Calu3 (cell line): Measurements from ENCODE around the gene ZFYVE28. TPM values are rescaled to one million over a fixed set of nuclear protein-coding genes. Genes with fewer than 3 reads are reported as not detected.

Experiments
- BruUV-seq: library from RNA; stranded (reverse); fragments of 400-500 nt; replicated peaks from 2 replicates; lab custom pipeline; 2021; lab: Mats Ljungman, UMichigan
- CTCF ChIA-PET: fragments of 300-600 bp; sonication (Branson Sonifier 250); formaldehyde crosslinking; loops from one replicate; lab custom pipeline; 2022; ENCODE audit warnings: antibody characterized with exemption; lab: Charles Lee
- DNase-seq: peaks from one replicate; pipeline ENCODE4 v3.0.0; 2022
- H3K27ac Mint-ChIP-seq: one replicate; pipeline ENCODE4 v1.8.0; 2022; ENCODE audit warnings: mixed read lengths; ENCODE audit not compliant: unreplicated experiment
- H3K27me3 Mint-ChIP-seq: one replicate; pipeline ENCODE4 v1.8.0; 2022; ENCODE audit warnings: mixed read lengths; ENCODE audit not compliant: unreplicated experiment
- H3K36me3 Mint-ChIP-seq: one replicate; pipeline ENCODE4 v1.8.0; 2022; ENCODE audit warnings: mild to moderate bottlenecking, moderate library complexity, mixed read lengths; ENCODE audit not compliant: insufficient read depth, unreplicated experiment
- H3K4me1 Mint-ChIP-seq: one replicate; pipeline ENCODE4 v1.8.0; 2022; ENCODE audit warnings: mild to moderate bottlenecking, low read depth, mixed read lengths; ENCODE audit not compliant: unreplicated experiment
- H3K4me3 Mint-ChIP-seq: one replicate; pipeline ENCODE4 v1.8.0; 2022; ENCODE audit warnings: mild to moderate bottlenecking, low read depth, moderate library complexity, mixed read lengths; ENCODE audit not compliant: unreplicated experiment
- H3K9me3 Mint-ChIP-seq: one replicate; pipeline ENCODE4 v1.8.0; 2022; ENCODE audit warnings: low read depth, mixed read lengths; ENCODE audit not compliant: unreplicated experiment
- CTCF ChIP-seq: fragments of 200-600 bp; IDR thresholded peaks from one replicate; pipeline ENCODE4 v1.8.0; 2022; ENCODE audit warnings: antibody characterized with exemption; ENCODE audit not compliant: unreplicated experiment
- intact Hi-C: fragments of 100-400 bp; cut with micrococcal nuclease; formaldehyde crosslinking; loops from one replicate; pipeline ENCODE4 v1.10.0; 2022; ENCODE audit not compliant: unreplicated experiment
- total RNA-seq: library from RNA; stranded (reverse); gene quantifications from 2 replicates; pipeline ENCODE4 v1.2.3, GENCODE V29; 2022

Gene ZFYVE28
- total RNA-seq, 1 experiment from 2014 or later: 1.2 TPM

- H3K4me3 Mint-ChIP-seq: no peak overlapping the region
- intact Hi-C loops: no loop called here
- DNase-seq: no peak
- BruUV-seq: no TSS peak
- CTCF ChIA-PET: no interaction called here
- TF ChIP-seq CTCF: no peak
- no peak overlapping the region for H3K27ac Mint-ChIP-seq
- no peaks in the 10 kb centered on the region for H3K9me3 Mint-ChIP-seq
- no peaks in the 10 kb centered on the region for H3K36me3 Mint-ChIP-seq
- H3K4me1 Mint-ChIP-seq: no peaks in the 10 kb centered on the region
- peaks cover 14% of the 10 kb centered on the region for H3K27me3 Mint-ChIP-seq
Observed at GRCh38 chr4:2448589-2448988, 30.1 kb upstream of the ZFYVE28 start.

- no peak for DNase-seq
- Mint-ChIP-seq H3K4me3 (no peak overlapping the region), H3K27me3 (peaks cover 10% of the 10 kb centered on the region), H3K4me1 (no peaks in the 10 kb centered on the region), H3K27ac (no peak overlapping the region), H3K9me3 (no peaks in the 10 kb centered on the region), H3K36me3 (no peaks in the 10 kb centered on the region)
- intact Hi-C loops: no loop called here
- CTCF ChIA-PET: no interaction called here
- no TSS peak for BruUV-seq
- TF ChIP-seq CTCF: no peak
Observed at GRCh38 chr4:2446656-2447564, 28.5 kb upstream of the ZFYVE28 start.

GRCh38 chr4:2445571-2445970, 27.1 kb upstream of the ZFYVE28 start:
- H3K36me3 Mint-ChIP-seq: no peaks in the 10 kb centered on the region
- intact Hi-C loops: no loop called here
- TF ChIP-seq CTCF: no peak
- no peaks in the 10 kb centered on the region for H3K27me3 Mint-ChIP-seq
- no peaks in the 10 kb centered on the region for H3K4me1 Mint-ChIP-seq
- no peaks in the 10 kb centered on the region for H3K9me3 Mint-ChIP-seq
- no peak for DNase-seq
- no peak overlapping the region for H3K4me3 Mint-ChIP-seq
- H3K27ac Mint-ChIP-seq: no peak overlapping the region
- no TSS peak for BruUV-seq
- CTCF ChIA-PET: no interaction called here

- DNase-seq: no peak
Observed at GRCh38 chr4:2445130-2445529, 26.7 kb upstream of the ZFYVE28 start.

More at GRCh38 chr4:2445130-2445529, 26.7 kb upstream of the ZFYVE28 start:
- H3K9me3 Mint-ChIP-seq: no peaks in the 10 kb centered on the region
- no peaks in the 10 kb centered on the region for H3K4me1 Mint-ChIP-seq
- no TSS peak for BruUV-seq
- intact Hi-C loops: no loop called here
- no peak overlapping the region for H3K4me3 Mint-ChIP-seq
- no peak overlapping the region for H3K27ac Mint-ChIP-seq
- H3K36me3 Mint-ChIP-seq: no peaks in the 10 kb centered on the region
- CTCF ChIA-PET: no interaction called here
- TF ChIP-seq CTCF: no peak
- no peaks in the 10 kb centered on the region for H3K27me3 Mint-ChIP-seq
